NCI-H2107 treated with DMSO at 0.1 percent for 48 hours (cell line): ENCODE results near the gene DNAJC28.
"Not testable (repeated sequence)": the region's sequence is repeated elsewhere in the genome, so short reads cannot be mapped to it uniquely, and the experiment has no call there.

Experiments used
- DNase-seq: peaks from one replicate; lab custom pipeline; 2025; ENCODE audit not compliant: unreplicated experiment; lab: John Stamatoyannopoulos, UW

The DNAJC28 gene

DNA sequence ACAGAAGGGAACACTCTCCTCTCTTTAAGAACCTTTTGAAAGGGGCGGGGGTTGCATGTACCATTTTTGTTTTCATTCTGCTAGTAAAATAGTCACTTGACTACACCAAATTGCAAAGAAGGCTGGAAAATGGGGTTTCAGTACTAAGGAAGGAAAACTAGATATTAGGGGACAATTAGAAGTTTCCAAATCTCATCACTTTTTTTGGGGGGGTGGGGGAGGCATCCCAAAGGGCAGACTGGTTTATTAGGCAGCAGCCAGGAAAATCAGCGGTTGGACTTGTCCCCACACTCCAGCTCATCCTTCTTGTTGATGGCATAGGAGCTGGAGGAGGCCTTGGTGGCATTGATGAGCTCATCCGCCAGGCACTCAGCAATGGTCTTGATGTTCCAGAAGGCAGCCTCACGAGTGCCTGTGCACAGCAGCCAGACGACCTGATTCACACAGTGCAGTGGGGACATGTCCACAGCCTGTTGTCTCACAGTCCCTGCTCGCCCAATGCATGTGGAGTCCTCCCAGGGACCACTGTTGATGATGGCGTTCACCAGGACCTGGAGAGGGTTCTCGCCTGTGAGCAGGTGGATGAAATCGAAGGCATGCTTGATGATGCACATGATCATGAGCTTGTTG, 10.1 kb downstream of the DNAJC28 start:
- no peak for DNase-seq

DNA sequence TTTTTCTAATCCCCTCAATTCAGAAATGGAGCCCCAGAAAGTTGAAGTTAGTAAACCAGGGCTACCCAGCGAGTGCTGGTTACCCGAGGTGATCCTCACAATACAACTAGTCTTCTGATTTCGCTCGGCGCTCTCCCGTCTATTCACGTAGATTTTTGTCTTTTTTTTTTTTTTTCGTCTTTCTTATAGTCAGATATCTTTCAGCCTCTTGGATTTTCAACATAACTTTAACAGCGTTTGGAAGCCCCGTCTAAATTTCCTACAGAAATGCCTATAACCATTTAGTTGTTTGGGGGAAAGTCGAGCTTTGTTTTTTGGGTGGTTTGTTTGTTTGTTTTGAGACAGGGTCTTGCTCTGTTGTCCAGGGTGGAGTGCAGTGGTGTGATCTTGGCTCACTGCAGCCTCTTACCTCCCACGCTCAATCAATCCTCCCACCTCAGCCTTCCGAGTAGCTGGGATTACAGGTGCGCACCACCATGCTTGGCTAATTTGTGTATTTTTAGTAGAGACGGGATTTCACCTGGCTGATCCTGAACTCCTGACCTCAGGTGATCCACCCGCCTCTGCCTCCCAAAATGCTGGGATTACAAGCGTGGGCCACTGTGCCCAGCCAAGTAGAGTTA, 10.9 kb downstream of the DNAJC28 start:
- DNase-seq = no peak

DNA sequence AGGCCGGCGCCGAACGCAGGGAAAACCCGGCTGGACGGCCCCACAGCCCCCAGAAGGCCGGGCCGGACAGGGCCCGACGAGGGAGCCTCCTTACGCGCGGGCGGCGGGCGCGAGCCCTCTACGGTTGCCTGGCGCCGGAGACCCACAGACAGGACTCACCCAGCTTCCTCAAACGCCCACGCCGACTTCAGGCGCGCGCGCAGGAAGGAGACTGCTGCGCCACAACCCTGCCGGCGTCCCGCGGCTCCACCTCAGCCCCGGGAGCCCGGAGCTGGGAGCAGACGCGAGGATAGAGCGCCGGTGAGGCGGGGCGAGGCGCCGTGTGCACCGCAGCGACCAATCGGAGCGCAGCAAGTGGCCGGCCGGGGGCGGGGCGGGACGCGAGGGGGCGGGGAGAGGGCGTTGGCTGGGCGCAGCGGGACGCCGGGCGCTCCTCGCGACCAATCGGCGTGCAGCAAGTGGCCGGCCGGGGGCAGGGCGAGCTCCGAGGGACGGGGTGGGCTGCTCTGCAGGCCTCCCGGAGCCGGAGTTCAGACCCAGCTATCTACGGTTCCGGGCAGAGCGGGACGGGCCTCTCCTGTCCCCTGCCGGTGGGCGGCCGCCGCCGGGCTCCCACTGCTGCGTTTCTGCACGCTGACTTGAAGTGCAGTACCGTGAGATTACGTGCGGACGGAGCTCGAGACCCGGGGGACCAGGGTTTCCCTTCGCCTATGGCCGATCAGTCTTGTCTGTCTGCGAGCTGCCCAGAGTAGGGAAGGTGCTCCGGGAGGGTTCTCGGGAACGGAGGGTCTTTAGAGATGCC, 11.6 kb downstream of the DNAJC28 start, which contains the start of gene TMEM50B:
TMEM50B (minus strand) TSS at position 296 of the 802 bp plus-strand sequence. CDS start 11,089 bp downstream, outside the sequence.
- peak; percentile 79 for DNase-seq

DNA sequence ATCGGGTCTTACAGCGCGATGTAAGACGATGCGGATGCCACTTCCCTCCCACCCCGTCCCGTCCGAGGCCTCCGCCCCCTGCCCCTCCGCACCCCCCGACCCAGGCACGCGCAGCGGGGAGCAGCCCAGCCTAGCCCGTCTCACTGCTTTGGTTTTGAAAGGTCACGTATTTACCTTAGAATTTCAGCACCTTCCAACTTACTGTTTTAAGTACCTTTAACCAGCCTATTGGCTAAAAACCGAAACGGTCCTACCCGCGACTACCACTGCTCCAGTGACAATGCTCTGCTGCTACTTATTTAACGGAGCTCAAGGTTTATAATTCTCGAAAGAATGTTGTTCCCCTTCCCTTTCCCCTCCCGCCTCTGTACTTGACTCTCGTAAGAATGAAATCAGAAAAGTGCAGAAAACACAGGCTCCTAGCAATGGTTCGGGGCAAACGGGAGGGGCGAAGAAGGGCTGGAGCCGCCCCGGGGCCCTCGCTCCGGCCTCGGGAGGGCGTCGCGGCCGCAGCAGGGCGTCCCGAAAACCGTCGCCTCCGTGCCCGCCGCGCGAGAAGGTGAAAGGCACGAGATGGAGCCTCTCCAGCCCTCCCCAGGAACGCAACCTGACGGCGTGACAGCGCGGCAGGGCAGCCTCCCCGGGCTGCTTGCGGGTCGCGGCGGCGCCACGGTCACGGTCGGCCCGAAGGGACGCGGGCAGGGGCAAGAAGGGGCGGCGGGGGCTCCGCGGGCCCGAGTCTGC, 12.4 kb downstream of the DNAJC28 start:
- DNase-seq = peak; percentile 28

DNA sequence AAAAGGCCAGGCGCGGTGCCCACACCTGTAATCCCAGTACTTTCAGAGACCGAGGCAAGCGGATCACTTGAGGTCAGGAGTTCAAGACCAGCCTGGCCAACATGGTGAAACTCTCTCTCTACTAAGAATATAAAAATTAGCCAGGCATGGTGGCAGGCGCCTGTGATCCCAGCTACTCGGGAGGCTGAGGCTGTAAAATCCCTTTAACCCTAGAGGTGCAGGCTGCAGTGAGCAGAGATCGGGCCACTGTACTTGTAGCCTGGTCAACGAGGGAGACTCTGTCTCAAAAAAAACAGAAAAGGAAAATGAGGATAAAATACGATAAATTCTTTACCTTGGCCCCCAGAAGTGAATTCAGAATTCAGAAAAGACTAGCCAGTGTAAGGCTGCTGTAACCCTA, 13.3 kb downstream of the DNAJC28 start:
- no peak for DNase-seq

DNA sequence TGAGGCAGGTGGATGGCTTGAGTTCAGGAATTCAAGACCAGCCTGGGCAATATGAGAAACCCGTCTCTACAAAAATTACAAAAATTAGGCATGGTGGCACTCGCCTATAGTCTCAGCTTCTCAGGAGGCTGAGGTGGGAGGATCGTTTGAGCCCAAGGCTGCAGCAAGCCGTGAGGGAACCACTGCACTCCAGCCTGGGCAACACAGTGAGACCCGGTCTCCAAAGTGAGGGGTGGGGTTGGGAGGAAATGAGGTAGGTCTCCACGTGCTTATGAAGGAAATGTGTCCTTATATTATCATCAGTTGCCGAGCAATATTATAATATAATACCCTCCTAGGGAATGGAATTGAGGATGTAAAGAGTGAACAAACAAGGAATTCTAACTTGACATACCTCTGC, 14.4 kb downstream of the DNAJC28 start:
- no peak for DNase-seq

DNA sequence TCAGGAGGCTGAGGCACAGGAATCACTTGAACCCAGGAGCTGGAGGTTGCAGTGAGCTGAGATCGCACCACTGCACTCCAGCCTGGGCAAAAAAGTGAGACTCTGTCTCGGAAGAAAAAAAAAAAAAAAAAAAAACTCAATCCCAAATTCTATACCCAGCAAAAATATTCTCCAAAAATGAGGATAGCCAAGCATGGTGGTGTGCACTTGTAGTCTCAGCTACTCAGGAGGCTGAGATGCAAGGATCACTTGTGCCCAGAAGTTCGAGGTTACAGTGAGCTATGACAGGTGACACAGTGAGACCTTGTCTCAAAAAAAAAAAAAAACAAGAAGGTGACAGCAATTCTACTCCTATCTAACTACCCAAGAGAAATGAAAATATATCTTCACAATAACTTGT, 18.2 kb downstream of the DNAJC28 start:
- no peak for DNase-seq

DNA sequence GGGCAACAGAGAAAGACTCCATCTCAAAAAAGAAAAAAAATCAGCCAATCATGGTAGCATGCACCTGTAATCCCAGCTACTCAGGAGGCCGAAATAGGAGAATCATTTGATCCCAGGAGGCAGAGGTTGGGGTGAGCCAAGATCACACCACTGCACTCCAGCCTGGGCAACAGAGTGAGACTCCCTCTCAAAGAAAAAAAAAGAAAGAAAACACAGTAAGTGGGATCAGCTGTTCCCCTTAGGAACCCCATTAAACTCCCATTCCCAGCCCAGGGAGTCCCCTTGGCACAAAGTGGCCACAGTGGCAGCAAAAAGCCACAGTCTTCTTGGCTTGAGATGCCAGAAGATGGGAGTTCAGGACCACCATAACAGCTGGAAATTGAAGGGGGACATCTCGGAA, 20.8 kb downstream of the DNAJC28 start:
- DNase-seq = no peak

DNA sequence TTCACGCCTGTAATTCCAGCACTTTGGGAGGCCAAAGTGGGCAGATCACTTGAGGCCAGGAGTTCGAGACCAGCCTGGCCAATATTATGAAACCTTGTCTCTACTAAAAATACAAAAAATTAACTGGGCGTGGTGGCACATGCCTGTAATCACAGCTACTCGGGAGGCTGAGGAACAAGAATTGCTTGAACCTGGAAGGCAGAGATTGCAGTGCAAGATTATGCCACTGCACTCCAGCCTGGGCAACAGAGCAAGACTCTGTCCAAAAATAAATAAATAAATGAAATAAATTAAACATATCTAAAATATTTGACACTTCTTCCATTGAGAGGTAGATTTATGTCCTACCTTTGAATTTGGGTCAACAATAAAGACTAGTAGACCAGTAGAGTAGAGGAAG, 22.3 kb downstream of the DNAJC28 start:
- DNase-seq = not testable (repeated sequence)

DNA sequence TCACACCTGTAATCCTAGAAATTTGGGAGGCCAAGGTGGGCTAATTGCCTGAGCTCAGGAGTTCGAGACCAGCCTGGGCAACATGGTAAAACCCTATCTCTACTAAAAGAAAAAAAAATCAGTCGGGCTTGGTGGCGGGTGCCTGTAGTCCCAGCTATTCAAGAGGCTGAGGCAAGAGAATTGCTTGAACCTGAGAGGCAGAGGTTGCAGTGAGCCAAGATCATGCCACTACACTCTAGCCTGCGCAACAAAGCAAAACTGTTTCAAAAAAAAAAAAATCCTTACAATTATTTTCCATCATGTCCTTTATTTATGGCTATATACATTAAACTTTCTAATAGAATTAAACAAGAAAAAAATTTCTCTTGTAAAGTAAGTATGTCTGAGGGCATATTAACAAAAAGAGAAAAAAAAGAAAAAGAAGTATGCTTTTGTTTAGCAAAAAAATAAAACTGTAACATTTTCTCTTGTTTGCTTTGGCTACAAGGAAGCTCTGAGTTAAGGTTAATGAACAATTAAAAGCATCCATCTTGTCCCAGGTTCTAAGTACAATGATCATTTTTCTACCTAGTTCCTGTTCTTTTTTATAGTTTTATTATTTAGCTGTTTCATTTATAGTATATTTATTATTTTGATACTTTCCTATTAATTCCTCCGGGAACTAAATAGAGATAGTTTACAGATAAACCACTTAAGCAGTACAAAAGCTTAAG, 29.8 kb downstream of the DNAJC28 start:
- no peak for DNase-seq

DNA sequence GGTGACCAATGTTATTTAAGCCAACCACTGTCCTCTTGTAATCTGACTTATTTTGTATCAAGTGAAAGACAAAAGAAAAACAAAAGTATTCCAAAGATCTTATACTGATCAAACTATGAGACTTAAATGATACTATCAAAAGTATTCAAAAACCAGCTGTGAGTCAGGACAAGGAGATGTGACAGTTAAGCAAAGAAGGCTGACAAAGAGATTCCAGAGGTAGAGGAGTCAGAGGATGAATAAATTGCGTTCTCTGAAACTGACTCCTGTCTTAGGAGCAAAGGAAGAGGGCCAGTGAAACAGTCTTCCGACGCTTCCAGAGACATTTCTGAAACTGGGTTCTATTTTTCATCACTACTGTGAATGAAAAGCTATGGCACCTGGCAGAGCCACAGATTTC, 32.7 kb downstream of the DNAJC28 start:
- no peak for DNase-seq

DNA sequence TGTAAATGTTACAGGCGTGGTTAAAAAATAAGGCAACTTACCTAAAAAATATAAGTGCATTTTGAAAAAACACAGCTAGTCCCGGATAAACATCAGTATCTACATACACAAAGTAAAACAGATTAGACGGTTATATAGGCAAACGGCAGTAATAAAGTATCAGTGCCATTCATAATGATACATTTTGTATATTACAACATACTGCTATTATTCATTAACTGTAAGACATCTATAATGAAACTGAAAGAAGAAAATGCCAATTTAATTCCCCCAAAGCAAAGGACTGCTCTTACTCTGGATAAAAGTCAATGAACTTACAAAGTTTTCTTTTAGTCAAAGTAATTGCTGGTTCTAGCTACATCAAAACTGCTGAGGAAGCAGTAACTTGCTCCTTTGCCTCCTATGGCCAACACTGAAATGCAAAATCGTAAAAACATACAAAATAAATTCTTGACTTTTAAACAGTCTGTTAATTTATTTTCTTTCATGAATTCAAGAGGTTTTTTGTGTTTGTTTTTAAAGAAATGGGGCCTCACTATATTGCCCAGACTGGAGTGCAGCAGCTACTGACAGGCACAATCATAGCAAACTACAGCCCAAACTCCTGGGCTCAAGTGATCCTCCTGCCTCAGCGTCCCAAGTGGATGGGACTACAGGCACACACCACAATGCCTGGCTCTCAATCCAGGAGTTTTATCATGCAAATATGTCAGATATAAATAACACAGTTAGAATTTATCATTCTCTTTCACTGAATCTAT, 35.6 kb downstream of the DNAJC28 start:
- DNase-seq = no peak

DNA sequence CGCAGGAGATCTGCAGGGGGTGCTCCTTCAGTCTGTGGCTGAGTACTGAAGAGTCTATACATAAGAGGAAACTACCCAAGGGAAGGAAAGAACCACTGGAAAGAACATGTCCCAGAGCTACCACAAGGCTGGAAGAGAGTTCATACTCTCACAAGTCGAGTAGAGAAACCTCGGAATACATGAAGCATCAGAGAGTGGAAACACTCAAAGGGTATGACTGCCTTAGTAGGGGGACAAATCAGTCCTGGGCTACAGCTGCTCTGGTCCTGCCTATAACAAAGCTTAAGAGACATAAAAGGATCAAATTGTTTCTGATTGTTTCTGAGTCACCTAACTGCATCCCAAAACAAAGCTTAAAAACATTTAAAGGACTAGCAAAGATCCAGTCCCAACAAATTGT, 39.2 kb downstream of the DNAJC28 start:
- DNase-seq = no peak

DNA sequence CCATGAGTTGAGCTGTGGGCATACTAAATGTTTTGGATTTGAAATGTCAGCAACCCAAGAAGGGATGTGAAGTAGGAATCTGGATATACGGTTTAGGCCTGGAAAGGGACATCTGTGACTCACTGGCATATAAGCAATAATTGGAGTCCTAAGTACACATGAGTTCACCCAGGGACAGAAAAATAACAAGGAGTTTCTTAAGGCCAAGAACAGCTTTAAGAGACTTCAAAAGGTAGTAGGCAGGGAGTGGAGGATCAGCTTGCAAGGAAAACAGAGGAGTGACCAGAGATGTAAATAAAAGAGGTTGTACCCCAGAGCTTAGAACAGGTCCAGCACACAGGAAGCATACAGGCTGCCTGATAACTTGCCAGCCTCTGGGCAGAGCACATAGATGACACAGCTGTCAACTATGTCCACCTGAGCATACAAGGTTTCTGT, 39.9 kb downstream of the DNAJC28 start:
- DNase-seq = no peak

DNA sequence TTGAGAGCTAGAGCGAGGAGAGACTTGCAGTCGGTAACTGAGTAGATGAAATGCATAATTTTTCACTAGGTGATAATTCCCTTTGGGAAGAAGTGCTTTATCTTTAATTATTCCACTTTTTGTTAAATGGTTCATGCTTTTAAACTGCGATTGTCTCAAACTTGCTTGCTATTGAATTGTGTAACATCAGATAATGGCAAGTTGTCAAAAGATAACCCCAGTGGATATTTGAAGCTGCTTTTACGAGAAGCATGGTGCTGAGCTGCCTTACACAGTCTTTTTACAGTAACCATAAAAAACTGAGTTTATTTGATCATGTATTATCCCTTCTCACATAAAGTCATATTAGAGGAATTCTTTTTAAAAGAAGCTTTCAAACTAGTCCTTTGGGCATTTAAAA, 41.9 kb downstream of the DNAJC28 start:
- no peak for DNase-seq

DNA sequence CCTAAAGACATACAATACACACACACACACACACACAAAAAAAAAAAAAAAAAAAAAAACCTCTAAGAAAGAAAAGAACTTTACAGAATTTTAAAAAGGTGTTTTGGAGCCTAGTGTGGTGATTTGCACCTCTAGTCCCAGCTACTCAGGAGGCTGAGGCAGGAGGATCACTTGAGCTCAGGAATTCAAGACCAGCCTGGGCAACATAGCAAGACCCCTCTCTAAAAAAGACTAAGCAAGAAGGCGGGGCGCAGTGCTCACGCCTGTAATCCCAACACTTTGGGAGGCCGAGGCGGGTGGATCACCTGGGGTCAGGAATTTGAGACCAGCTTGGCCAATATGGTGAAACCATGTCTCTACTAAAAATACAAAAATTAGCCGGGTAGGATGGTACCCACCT, 44.9 kb downstream of the DNAJC28 start:
- not testable (repeated sequence) for DNase-seq

DNA sequence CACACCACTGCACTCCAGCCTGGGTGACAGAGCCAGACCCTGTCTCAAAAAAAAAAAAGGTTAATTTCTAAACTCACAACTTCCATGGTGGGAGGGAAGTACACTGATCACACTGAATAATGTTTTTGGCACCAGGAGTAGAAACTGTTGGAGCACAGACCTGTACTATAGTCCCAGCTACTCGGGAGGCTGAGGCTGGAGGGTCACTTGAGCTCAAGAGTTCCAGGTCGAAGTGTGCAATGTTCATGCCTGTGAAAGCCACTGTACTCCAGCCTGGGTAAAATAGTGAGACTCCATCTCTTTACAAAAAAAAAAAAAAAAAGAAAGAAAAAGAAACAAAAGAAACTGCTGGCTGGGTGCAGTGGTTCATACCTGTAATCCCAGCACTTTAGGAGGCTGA, 47.0 kb downstream of the DNAJC28 start:
- DNase-seq = no peak

DNA sequence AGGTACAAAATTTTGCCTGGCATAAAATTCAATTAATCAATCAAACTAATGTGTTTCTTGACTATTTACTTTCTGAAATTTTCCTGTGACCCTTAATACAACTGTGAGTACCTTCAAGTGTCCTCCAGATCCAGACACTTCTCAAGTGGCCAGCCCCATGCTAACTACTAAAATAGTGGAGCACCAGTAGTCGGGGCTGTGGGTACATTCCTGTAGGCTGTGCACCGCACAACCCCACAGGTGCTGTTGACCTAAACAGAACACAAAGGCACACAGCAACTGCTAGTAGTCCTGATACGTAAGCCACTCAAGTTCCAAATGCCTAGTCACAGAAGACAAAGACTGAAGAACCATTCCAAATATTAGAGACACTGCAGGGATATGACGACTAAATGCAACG, 48.3 kb downstream of the DNAJC28 start:
- DNase-seq = no peak

DNA sequence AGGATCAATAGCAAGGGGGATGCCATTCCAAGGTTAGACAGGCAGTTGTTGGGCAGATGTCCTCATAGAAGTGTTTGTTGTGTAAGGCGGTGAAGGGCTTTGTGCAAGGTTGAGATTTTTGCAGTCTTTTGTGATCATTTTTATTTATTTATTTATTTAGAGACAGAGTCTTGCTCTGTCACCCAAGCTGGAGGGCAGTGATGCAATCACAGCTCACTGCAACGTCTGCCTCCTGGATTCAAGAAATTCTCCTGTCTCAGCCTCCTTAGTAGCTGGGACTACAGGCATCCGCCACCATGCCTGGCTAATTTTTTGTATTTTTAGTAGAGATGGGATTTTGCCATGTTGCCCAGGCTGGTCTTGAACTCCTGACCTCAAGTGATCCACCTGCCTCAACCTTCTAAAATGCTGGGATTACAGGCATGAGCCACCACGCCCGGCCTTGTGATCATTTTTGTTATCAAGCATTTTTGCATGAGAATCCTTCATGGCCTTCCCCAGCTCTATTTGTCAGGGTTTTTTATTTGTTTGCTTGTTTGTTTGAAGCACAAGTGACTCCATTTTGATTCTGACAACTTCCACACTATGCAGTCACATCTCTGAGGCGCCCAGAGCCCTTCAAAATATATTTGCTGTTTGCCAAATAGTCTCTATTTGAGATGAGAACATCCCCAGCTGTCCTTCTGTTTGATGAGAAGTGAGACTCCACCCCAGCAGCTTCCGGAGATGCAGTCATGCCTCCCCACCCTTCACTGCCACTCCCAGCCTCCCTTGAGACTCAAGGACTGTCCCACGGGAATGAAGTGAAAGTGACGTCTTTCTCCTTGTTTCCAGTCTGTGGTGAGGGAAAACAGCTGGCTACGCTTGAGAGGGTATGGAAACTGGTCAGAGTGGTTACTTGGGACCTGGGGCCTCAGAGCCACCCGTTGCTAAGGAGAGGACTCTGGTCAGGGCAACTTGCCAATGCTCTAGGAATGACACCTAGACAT, 49.7 kb downstream of the DNAJC28 start:
- peak; percentile 84 for DNase-seq
